Measurements from ENCODE around the gene ACSS1. TPM values are rescaled to one million over a fixed set of nuclear protein-coding genes. Genes with fewer than 3 reads are reported as not detected.
A peak's percentile ranks its signal among the peaks of the same experiment; 100 is the strongest.

Gene ACSS1
- total RNA-seq, 1 experiment from 2014 or later, result 0.51 TPM

- H3K27me3 Mint-ChIP-seq (ENCODE audit: insufficient read depth, unreplicated experiment), result no peaks in the 10 kb centered on the region
- intact Hi-C loops (cut with micrococcal nuclease), result no loop called here
- H3K4me3 Mint-ChIP-seq (ENCODE audit: unreplicated experiment), result peak overlapping the region; percentile 97
- no peak for DNase-seq (ENCODE audit: unreplicated experiment)
- peaks cover 10% of the 10 kb centered on the region for H3K36me3 Mint-ChIP-seq (ENCODE audit: insufficient read depth, unreplicated experiment)
- TF ChIP-seq, protein P1, sequence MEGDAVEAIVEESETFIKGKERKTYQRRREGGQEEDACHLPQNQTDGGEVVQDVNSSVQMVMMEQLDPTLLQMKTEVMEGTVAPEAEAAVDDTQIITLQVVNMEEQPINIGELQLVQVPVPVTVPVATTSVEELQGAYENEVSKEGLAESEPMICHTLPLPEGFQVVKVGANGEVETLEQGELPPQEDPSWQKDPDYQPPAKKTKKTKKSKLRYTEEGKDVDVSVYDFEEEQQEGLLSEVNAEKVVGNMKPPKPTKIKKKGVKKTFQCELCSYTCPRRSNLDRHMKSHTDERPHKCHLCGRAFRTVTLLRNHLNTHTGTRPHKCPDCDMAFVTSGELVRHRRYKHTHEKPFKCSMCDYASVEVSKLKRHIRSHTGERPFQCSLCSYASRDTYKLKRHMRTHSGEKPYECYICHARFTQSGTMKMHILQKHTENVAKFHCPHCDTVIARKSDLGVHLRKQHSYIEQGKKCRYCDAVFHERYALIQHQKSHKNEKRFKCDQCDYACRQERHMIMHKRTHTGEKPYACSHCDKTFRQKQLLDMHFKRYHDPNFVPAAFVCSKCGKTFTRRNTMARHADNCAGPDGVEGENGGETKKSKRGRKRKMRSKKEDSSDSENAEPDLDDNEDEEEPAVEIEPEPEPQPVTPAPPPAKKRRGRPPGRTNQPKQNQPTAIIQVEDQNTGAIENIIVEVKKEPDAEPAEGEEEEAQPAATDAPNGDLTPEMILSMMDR (IDR thresholded peaks at IDR 0.05; ENCODE audit: unreplicated experiment), result no peak
- ChIA-PET POLR2A (interaction anchor here (0.5 to 7.5 kb wide), 23 partner anchors 9 to 1110 kb away, joined by 3 to 152 read pairs (median 6); partner anchors contain the start of genes GINS1 and PYGB), CTCF (interaction anchor here (0.6 to 2.8 kb wide), 4 partner anchors 243 to 415 kb away, joined by 3 to 18 read pairs (median 3); partner anchors contain the start of gene GINS1)
- BruUV-seq (replicated peaks), result no TSS peak
- H3K27ac Mint-ChIP-seq (ENCODE audit: low read depth, unreplicated experiment), result peak overlapping the region; percentile 97
- H3K9me3 Mint-ChIP-seq (ENCODE audit: unreplicated experiment), result no peaks in the 10 kb centered on the region
- peaks cover 63% of the 10 kb centered on the region for H3K4me1 Mint-ChIP-seq (ENCODE audit: insufficient read depth, unreplicated experiment)
These were observed 65.9 kb downstream of the ACSS1 start for GRCh38 chr20:24991897-24992486.

DNA sequence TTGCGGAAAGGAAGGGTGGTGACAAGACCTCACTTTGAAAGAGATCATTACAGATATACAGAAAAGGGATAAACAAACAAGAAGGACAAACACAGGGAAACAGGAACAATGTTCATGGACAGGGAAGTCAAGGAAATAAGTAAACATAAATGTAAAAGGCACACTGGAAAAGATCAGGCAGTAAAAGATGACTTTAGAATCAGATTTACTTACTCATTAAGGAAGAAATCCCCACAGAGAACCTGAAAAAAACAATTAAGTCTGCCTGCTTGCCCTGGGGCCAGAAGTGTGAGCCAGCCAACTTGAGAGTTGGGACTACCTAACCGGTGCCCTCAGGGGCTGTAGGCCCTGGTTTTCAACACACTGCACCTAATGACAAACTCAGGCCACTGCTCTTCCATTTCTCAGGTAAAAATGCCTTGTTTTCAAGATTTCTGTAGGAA lies 67.1 kb downstream of the ACSS1 start:
- intact Hi-C loops (cut with micrococcal nuclease), result no loop called here
- DNase-seq (ENCODE audit: unreplicated experiment), result peak; percentile 35
- H3K4me3 Mint-ChIP-seq (ENCODE audit: unreplicated experiment), result peak overlapping the region; percentile 97
- H3K27ac Mint-ChIP-seq (ENCODE audit: low read depth, unreplicated experiment), result peak overlapping the region; percentile 41
- ChIA-PET POLR2A (interaction anchor here (0.6 to 7.5 kb wide), 10 partner anchors 32 to 414 kb away, joined by 3 to 152 read pairs (median 4); partner anchors contain the start of gene PYGB), CTCF (interaction anchor here (0.6 to 1.1 kb wide), 2 partner anchors 188 to 408 kb away, joined by 3 to 4 read pairs; no protein-coding TSS in a partner anchor)
- no peaks in the 10 kb centered on the region for H3K27me3 Mint-ChIP-seq (ENCODE audit: insufficient read depth, unreplicated experiment)
- no peaks in the 10 kb centered on the region for H3K9me3 Mint-ChIP-seq (ENCODE audit: unreplicated experiment)
- peaks cover 53% of the 10 kb centered on the region for H3K4me1 Mint-ChIP-seq (ENCODE audit: insufficient read depth, unreplicated experiment)
- H3K36me3 Mint-ChIP-seq (ENCODE audit: insufficient read depth, unreplicated experiment), result peaks cover 11% of the 10 kb centered on the region
- TF ChIP-seq, protein P1 (IDR thresholded peaks at IDR 0.05; ENCODE audit: unreplicated experiment), result no peak
- no TSS peak for BruUV-seq (replicated peaks)

- POLR2A ChIA-PET, result interaction anchor here (0.7 kb wide), 1 partner anchor 465 kb away, joined by 3 read pairs; no protein-coding TSS in a partner anchor
- H3K27ac Mint-ChIP-seq (ENCODE audit: low read depth, unreplicated experiment), result no peak overlapping the region
- CTCF ChIA-PET, result interaction anchor here (0.6 to 1.4 kb wide), 5 partner anchors 9 to 1052 kb away, joined by 3 to 8 read pairs (median 4); no protein-coding TSS in a partner anchor
- no TSS peak for BruUV-seq (replicated peaks)
- intact Hi-C loops (cut with micrococcal nuclease), result no loop called here
- no peaks in the 10 kb centered on the region for H3K27me3 Mint-ChIP-seq (ENCODE audit: insufficient read depth, unreplicated experiment)
- DNase-seq (ENCODE audit: unreplicated experiment), result peak; percentile 75
- peaks cover 50% of the 10 kb centered on the region for H3K4me1 Mint-ChIP-seq (ENCODE audit: insufficient read depth, unreplicated experiment)
- peak overlapping the region; percentile 38 for H3K4me3 Mint-ChIP-seq (ENCODE audit: unreplicated experiment)
- H3K36me3 Mint-ChIP-seq (ENCODE audit: insufficient read depth, unreplicated experiment), result peaks cover 13% of the 10 kb centered on the region
- H3K9me3 Mint-ChIP-seq (ENCODE audit: unreplicated experiment), result no peaks in the 10 kb centered on the region
- TF ChIP-seq, protein P1 (IDR thresholded peaks at IDR 0.05; ENCODE audit: unreplicated experiment), result no peak
These were observed 68.8 kb downstream of the ACSS1 start for GRCh38 chr20:24989162-24989561.

Measured in MCF 10A (cell line).